Epithelial cell of esophagus (primary cell): ENCODE results near the gene STS.

Source experiments
- DNase-seq: peaks from one replicate; pipeline ENCODE4 v3.0.0; 2010; ENCODE audit warnings: low read depth
- H3K4me3 ChIP-seq: 2 replicates; pipeline ENCODE4 v1.5.1; 2011; ENCODE audit warnings: mild to moderate bottlenecking, low read length, control low read depth
- CTCF ChIP-seq: IDR thresholded peaks from 2 replicates; pipeline ENCODE4 v1.5.1; 2011; ENCODE audit warnings: low read depth, mild to moderate bottlenecking, low read length, control low read depth, inconsistent platforms; ENCODE audit not compliant: insufficient read depth; ENCODE audit errors: missing control alignments

The STS gene

GRCh38 chrX:7143076-7143475 is 4.4 kb upstream of the STS start:
- no peak for TF ChIP-seq CTCF
- H3K4me3 ChIP-seq: no peak overlapping the region
- DNase-seq: no peak

- no peak for DNase-seq
- no peak for TF ChIP-seq CTCF
- H3K4me3 ChIP-seq: no peak overlapping the region
These were observed 3.5 kb upstream of the STS start for GRCh38 chrX:7143941-7144525.

GRCh38 chrX:7145454-7145853 is 2.1 kb upstream of the STS start:
- peak; percentile 25 for DNase-seq

GRCh38 chrX:7146020-7146702 is 1.4 kb upstream of the STS start:
- no peak for DNase-seq
- no peak for TF ChIP-seq CTCF
- H3K4me3 ChIP-seq: no peak overlapping the region

More at GRCh38 chrX:7145454-7145853, 2.1 kb upstream of the STS start:
- no peak overlapping the region for H3K4me3 ChIP-seq
- no peak for TF ChIP-seq CTCF

- H3K4me3 ChIP-seq: peak overlapping the region; percentile 56
- no peak for TF ChIP-seq CTCF
- DNase-seq: peak; percentile 11
These were observed 654 bp upstream of the STS start for GRCh38 chrX:7146703-7147412.

GRCh38 chrX:7147978-7148854 is 704 bp downstream of the STS start, which contains the start of gene PUDP:
PUDP (minus strand) TSS chrX:7148153; CDS start chrX:7148113, 40 bp downstream.
- peak; percentile 74 for DNase-seq
- TF ChIP-seq CTCF: no peak
- peak within 1 kb of the TSS; percentile 76 for H3K4me3 ChIP-seq
